ENCODE data around the gene TTC33. TPM values are rescaled to one million over a fixed set of nuclear protein-coding genes. Genes with fewer than 3 reads are reported as not detected.
"Not testable (repeated sequence)": the region's sequence is repeated elsewhere in the genome, so short reads cannot be mapped to it uniquely, and the experiment has no call there.

Gene TTC33
- total RNA-seq, 2 donors from 2014 or later = 13.5 to 19.3 TPM

GRCh38 chr5:40646266-40646665 lies 109.5 kb downstream of the TTC33 start:
- Histone ChIP-seq H3K27ac (ENCODE audit: low read depth, low read length) (no peak overlapping the region), H3K9ac (ENCODE audit: extremely low read depth, low read length, poor library complexity, severe bottlenecking) (no peak overlapping the region), H3K9me3 (ENCODE audit: control insufficient read depth, low read length) (no peaks in the 10 kb centered on the region), H3K4me1 (ENCODE audit: control insufficient read depth, insufficient read depth, low read length) (no peaks in the 10 kb centered on the region), H3K27me3 (ENCODE audit: control insufficient read depth, insufficient read depth, low read length, poor library complexity, severe bottlenecking) (no peaks in the 10 kb centered on the region), H3K4me3 (ENCODE audit: low read length) (no peak overlapping the region), H3K36me3 (ENCODE audit: control insufficient read depth, insufficient read depth, low read length) (no peaks in the 10 kb centered on the region)
- Mint-ChIP-seq H3K36me3 (ENCODE audit: low read depth) (no peaks in the 10 kb centered on the region), H3K27ac (no peak overlapping the region), H3K27me3 (ENCODE audit: insufficient read depth) (no peaks in the 10 kb centered on the region), H3K4me3 (no peak overlapping the region), H3K4me1 (no peaks in the 10 kb centered on the region), H3K9me3 (peaks cover 4% of the 10 kb centered on the region)
- TF ChIP-seq, protein P1, sequence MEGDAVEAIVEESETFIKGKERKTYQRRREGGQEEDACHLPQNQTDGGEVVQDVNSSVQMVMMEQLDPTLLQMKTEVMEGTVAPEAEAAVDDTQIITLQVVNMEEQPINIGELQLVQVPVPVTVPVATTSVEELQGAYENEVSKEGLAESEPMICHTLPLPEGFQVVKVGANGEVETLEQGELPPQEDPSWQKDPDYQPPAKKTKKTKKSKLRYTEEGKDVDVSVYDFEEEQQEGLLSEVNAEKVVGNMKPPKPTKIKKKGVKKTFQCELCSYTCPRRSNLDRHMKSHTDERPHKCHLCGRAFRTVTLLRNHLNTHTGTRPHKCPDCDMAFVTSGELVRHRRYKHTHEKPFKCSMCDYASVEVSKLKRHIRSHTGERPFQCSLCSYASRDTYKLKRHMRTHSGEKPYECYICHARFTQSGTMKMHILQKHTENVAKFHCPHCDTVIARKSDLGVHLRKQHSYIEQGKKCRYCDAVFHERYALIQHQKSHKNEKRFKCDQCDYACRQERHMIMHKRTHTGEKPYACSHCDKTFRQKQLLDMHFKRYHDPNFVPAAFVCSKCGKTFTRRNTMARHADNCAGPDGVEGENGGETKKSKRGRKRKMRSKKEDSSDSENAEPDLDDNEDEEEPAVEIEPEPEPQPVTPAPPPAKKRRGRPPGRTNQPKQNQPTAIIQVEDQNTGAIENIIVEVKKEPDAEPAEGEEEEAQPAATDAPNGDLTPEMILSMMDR (conservative IDR thresholded peaks at IDR 0.05) = no peak
- DNase-seq = no peak
- WGBS, 2 experiments (ENCODE audit: insufficient coverage in 1 of 2, insufficient read length in 1 of 2) = 67 to 93% methylated on average over 1 to 3 of the region's 3 CpGs

- 77 to 83% methylated on average over 1 of the region's 1 CpG for WGBS, 2 experiments (ENCODE audit: insufficient coverage in 1 of 2, insufficient read length in 1 of 2)
- H3K27ac Mint-ChIP-seq; DNase-seq; H3K4me1 Mint-ChIP-seq; H3K27me3 ChIP-seq (ENCODE audit: control insufficient read depth, insufficient read depth, low read length, poor library complexity, severe bottlenecking); H3K27me3 Mint-ChIP-seq (ENCODE audit: insufficient read depth); H3K4me3 ChIP-seq (ENCODE audit: low read length); H3K36me3 ChIP-seq (ENCODE audit: control insufficient read depth, insufficient read depth, low read length); H3K4me1 ChIP-seq (ENCODE audit: control insufficient read depth, insufficient read depth, low read length); H3K4me3 Mint-ChIP-seq; H3K9me3 ChIP-seq (ENCODE audit: control insufficient read depth, low read length); H3K9ac ChIP-seq (ENCODE audit: extremely low read depth, low read length, poor library complexity, severe bottlenecking); H3K27ac ChIP-seq (ENCODE audit: low read depth, low read length); H3K36me3 Mint-ChIP-seq (ENCODE audit: low read depth): not testable (repeated sequence)
- H3K9me3 Mint-ChIP-seq = peaks cover 14% of the 10 kb centered on the region
Measured at GRCh38 chr5:40639531-40639930, 116.2 kb downstream of the TTC33 start.

GRCh38 chr5:40634593-40634992 lies 121.2 kb downstream of the TTC33 start:
- Histone ChIP-seq H3K4me3 (ENCODE audit: low read length) (no peak overlapping the region), H3K36me3 (ENCODE audit: control insufficient read depth, insufficient read depth, low read length) (no peaks in the 10 kb centered on the region), H3K4me1 (ENCODE audit: control insufficient read depth, insufficient read depth, low read length) (no peaks in the 10 kb centered on the region), H3K9ac (ENCODE audit: extremely low read depth, low read length, poor library complexity, severe bottlenecking) (no peak overlapping the region), H3K27me3 (ENCODE audit: control insufficient read depth, insufficient read depth, low read length, poor library complexity, severe bottlenecking) (no peaks in the 10 kb centered on the region), H3K27ac (ENCODE audit: low read depth, low read length) (no peak overlapping the region), H3K9me3 (ENCODE audit: control insufficient read depth, low read length) (no peaks in the 10 kb centered on the region)
- Mint-ChIP-seq H3K27me3 (ENCODE audit: insufficient read depth) (no peaks in the 10 kb centered on the region), H3K4me1 (peaks cover 3% of the 10 kb centered on the region), H3K27ac (no peak overlapping the region), H3K36me3 (ENCODE audit: low read depth) (no peaks in the 10 kb centered on the region), H3K4me3 (no peak overlapping the region), H3K9me3 (peaks cover 9% of the 10 kb centered on the region)
- TF ChIP-seq, protein P1 (conservative IDR thresholded peaks at IDR 0.05) = no peak
- 84% methylated on average over 7 of the region's 7 CpGs; no CpG with 5 or more reads in 1 of the 2 experiments for WGBS, 2 experiments (ENCODE audit: insufficient coverage in 1 of 2, insufficient read length in 1 of 2)
- no peak for DNase-seq

- Histone ChIP-seq H3K9me3 (ENCODE audit: control insufficient read depth, low read length) (no peaks in the 10 kb centered on the region), H3K27me3 (ENCODE audit: control insufficient read depth, insufficient read depth, low read length, poor library complexity, severe bottlenecking) (no peaks in the 10 kb centered on the region), H3K9ac (ENCODE audit: extremely low read depth, low read length, poor library complexity, severe bottlenecking) (no peak overlapping the region), H3K4me3 (ENCODE audit: low read length) (no peak overlapping the region), H3K36me3 (ENCODE audit: control insufficient read depth, insufficient read depth, low read length) (no peaks in the 10 kb centered on the region), H3K4me1 (ENCODE audit: control insufficient read depth, insufficient read depth, low read length) (no peaks in the 10 kb centered on the region), H3K27ac (ENCODE audit: low read depth, low read length) (no peak overlapping the region)
- 67 to 75% methylated on average over 1 to 3 of the region's 3 CpGs for WGBS, 2 experiments (ENCODE audit: insufficient coverage in 1 of 2, insufficient read length in 1 of 2)
- H3K36me3 Mint-ChIP-seq (ENCODE audit: low read depth) = no peaks in the 10 kb centered on the region
- no peak overlapping the region for H3K4me3 Mint-ChIP-seq
- DNase-seq = no peak
- peaks cover 9% of the 10 kb centered on the region for H3K9me3 Mint-ChIP-seq
- TF ChIP-seq, protein P1 (conservative IDR thresholded peaks at IDR 0.05) = no peak
- no peak overlapping the region for H3K27ac Mint-ChIP-seq
- peaks cover 3% of the 10 kb centered on the region for H3K4me1 Mint-ChIP-seq
- H3K27me3 Mint-ChIP-seq (ENCODE audit: insufficient read depth) = no peaks in the 10 kb centered on the region
Measured at GRCh38 chr5:40634154-40634553, 121.6 kb downstream of the TTC33 start.

Data from endodermal cell (in vitro differentiated cells).